Chondrocyte (in vitro differentiated cells): Measurements from ENCODE around the gene DUSP14. TPM values are rescaled to one million over a fixed set of nuclear protein-coding genes. Genes with fewer than 3 reads are reported as not detected.
A peak's percentile ranks its signal among the peaks of the same experiment; 100 is the strongest.

Experiments used
- DNase-seq: peaks from one replicate; pipeline ENCODE4 v3.0.0; 2021; ENCODE audit warnings: mixed read lengths, low spot score
- H3K27ac Mint-ChIP-seq: one replicate; pipeline ENCODE4 v1.8.0; 2021; ENCODE audit warnings: mild to moderate bottlenecking, moderate library complexity, mixed read lengths; ENCODE audit not compliant: unreplicated experiment
- H3K27me3 Mint-ChIP-seq: 2 replicates; pipeline ENCODE4 v1.8.0; 2021; ENCODE audit warnings: low read depth, mixed read lengths
- H3K36me3 Mint-ChIP-seq: 2 replicates; pipeline ENCODE4 v1.8.0; 2021; ENCODE audit warnings: low read depth, mixed read lengths
- H3K4me1 Mint-ChIP-seq: 2 replicates; pipeline ENCODE4 v1.8.0; 2021; ENCODE audit warnings: low read depth, mild to moderate bottlenecking, mixed read lengths
- H3K4me3 Mint-ChIP-seq: one replicate; pipeline ENCODE4 v1.8.0; 2021; ENCODE audit warnings: mild to moderate bottlenecking, moderate library complexity, mixed read lengths; ENCODE audit not compliant: unreplicated experiment
- H3K9me3 Mint-ChIP-seq: 2 replicates; pipeline ENCODE4 v1.8.0; 2021; ENCODE audit warnings: low read depth, mixed read lengths
- CTCF ChIP-seq: fragments of 200-600 bp; sonication (generic); IDR thresholded peaks from 2 replicates; pipeline ENCODE4 v1.5.0; 2021; ENCODE audit warnings: antibody characterized with exemption, mild to moderate bottlenecking, moderate library complexity
- total RNA-seq: library from RNA; stranded (reverse); gene quantifications from 3 replicates; pipeline ENCODE4 v1.2.1, GENCODE V29; 2021

DUSP14 gene
- total RNA-seq, 1 donor from 2014 or later, result 37.3 TPM

- peak overlapping the region; percentile 45 for H3K27ac Mint-ChIP-seq
- no peak overlapping the region for H3K4me3 Mint-ChIP-seq
- no peaks in the 10 kb centered on the region for H3K27me3 Mint-ChIP-seq
- TF ChIP-seq CTCF, result no peak
- H3K9me3 Mint-ChIP-seq, result no peaks in the 10 kb centered on the region
- H3K36me3 Mint-ChIP-seq, result peaks cover 37% of the 10 kb centered on the region
- DNase-seq, result no peak
- peaks cover 25% of the 10 kb centered on the region for H3K4me1 Mint-ChIP-seq
These were observed 11.5 kb upstream of the DUSP14 start for GRCh38 chr17:37478187-37478586.

DNA sequence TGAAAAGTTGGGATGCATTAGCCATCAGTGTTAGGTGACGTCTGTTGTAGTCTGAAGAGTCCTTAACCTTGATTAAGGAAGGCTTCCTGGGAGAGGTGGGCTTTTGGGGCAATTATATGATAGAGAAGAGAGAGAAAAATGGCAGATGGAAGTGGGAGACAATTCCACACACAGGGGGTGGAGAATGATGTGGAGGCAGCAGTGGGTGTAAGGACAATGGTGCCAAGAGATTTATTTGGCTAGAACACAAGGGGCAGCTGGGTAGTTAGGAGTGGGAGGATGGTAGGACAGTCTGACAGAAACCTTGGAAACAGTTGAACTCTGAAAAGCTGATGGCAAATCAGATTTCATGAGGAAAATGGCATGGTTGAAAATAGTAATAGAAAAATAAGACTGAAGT is 10.7 kb upstream of the DUSP14 start:
- Mint-ChIP-seq H3K36me3 (peaks cover 30% of the 10 kb centered on the region), H3K4me3 (no peak overlapping the region)

DNA sequence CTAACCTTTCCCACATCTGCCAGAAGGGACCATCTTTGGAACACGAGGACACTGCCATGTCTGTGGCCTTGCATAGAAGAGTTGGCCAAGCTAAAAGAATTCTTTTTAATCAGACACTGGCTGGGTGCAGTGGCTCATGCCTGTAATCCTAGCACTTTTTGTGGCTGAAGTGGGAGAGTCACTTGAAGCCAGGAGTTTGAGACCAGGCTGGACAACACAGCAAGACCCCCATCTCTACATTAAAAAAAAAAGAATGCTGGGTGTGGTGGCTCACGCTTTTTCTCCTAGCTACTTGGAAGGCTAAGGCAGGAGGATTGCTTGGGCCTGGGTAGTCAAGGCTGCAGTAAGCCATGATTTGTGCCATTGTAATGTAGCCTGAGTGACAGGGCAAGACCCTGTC is 9.3 kb upstream of the DUSP14 start:
- DNase-seq, result no peak
- peaks cover 33% of the 10 kb centered on the region for H3K4me1 Mint-ChIP-seq
- peaks cover 27% of the 10 kb centered on the region for H3K36me3 Mint-ChIP-seq
- no peak overlapping the region for H3K27ac Mint-ChIP-seq
- no peaks in the 10 kb centered on the region for H3K9me3 Mint-ChIP-seq
- TF ChIP-seq CTCF, result no peak
- H3K4me3 Mint-ChIP-seq, result no peak overlapping the region
- H3K27me3 Mint-ChIP-seq, result no peaks in the 10 kb centered on the region

More for the DNA sequence above, 10.7 kb upstream of the DUSP14 start:
- no peak for TF ChIP-seq CTCF
- no peak for DNase-seq
- Mint-ChIP-seq H3K27me3 (no peaks in the 10 kb centered on the region), H3K4me1 (peaks cover 33% of the 10 kb centered on the region), H3K9me3 (no peaks in the 10 kb centered on the region), H3K27ac (no peak overlapping the region)

DNA sequence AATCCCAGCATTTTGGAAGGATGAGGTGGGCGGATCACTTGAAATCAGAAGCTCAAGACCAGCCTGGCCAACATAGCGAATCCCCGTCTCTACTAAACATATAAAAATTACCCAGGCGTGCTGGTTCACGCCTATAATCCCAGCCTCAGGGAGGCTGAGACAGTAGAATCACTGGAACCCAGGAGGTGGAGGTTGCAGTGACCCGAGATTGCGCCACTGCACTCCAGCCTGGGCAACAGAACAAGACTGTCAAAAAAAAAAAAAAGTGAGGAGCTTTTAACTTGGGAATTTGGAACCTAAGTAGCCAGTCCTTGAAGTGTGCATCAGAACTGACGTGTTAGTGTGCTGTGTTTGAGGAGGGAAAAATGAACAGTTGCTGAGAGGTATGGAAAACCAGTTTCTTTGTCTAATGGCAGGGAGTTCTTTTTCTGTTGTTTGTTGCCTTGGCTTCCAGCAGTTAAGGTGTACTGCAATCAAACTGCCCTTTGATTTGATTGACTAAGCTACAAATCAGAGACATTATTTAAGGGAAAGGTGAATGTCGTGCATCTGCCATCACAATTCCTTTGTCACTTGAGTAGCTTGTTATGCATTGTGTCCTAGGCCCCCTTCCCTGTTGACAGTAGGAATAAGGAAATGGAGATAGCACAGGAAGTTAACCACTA is 8.6 kb upstream of the DUSP14 start:
- Mint-ChIP-seq H3K27ac (peak overlapping the region; percentile 20), H3K36me3 (peaks cover 23% of the 10 kb centered on the region), H3K9me3 (no peaks in the 10 kb centered on the region), H3K4me3 (no peak overlapping the region), H3K27me3 (no peaks in the 10 kb centered on the region), H3K4me1 (peaks cover 27% of the 10 kb centered on the region)
- no peak for TF ChIP-seq CTCF
- DNase-seq, result no peak

GRCh38 chr17:37483311-37484039 is 6.2 kb upstream of the DUSP14 start:
- H3K36me3 Mint-ChIP-seq, result peaks cover 11% of the 10 kb centered on the region
- TF ChIP-seq CTCF, result no peak
- H3K9me3 Mint-ChIP-seq, result no peaks in the 10 kb centered on the region
- H3K27me3 Mint-ChIP-seq, result no peaks in the 10 kb centered on the region
- peak overlapping the region; percentile 90 for H3K27ac Mint-ChIP-seq
- H3K4me1 Mint-ChIP-seq, result peaks cover 26% of the 10 kb centered on the region
- no peak overlapping the region for H3K4me3 Mint-ChIP-seq
- DNase-seq, result no peak
